ENCODE results near the gene TPRX1.

DNA sequence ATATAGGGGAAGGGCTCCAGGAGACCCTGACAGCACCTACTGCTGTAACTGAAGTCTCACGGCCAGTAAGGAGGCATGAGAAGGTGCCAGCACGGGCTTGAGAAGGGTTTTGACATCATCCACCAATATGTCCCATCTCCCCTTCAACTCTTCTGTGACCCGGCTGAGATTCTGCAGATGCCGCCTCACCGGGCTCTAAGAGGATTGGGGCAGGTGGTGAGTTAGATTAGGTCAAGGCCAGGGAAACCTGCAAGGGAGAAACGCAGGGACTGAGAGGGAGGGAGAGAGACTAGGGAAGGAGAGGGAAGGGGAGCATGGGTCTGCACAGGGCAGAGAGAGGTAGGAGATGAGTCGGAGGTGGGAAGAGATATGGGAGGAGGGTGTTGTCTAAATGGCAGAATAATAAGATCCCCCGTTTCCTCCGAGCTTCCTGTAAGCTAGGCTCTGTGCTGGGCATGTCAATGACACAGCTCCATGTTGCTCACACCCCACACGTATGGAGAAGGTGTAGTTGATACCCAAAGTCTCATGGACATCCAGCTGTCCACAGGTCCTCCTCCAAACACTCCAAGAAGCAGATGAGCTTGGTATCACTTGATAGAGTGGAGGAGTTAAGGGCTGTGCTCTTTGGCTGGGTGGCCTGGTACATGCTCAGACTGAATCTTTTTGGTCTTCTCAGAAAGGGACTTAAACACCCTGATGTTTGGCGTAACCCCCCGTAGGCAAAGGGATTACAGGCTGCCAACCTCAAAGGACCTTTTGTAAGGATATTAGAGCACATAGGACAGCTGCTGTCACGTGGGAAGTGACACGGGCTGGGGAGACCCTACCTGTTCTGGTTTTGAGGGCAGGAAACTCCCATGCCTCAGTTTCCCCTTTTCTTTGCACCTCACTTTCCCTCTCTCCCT is 6.1 kb downstream of the TPRX1 start:
- no peak for TF ChIP-seq CTCF (IDR thresholded peaks at IDR 0.05)
- TF ChIP-seq POLR2A (IDR thresholded peaks at IDR 0.05): no peak

All from testis (tissue), 2 donors.